HepG2 (cell line): ENCODE data around the gene ARHGAP12. TPM values are rescaled to one million over a fixed set of nuclear protein-coding genes. Genes with fewer than 3 reads are reported as not detected.
A peak's percentile ranks its signal among the peaks of the same experiment; 100 is the strongest.

Experiments used
- AHR ChIP-seq: IDR thresholded peaks from 2 replicates; pipeline ENCODE4 v1.6.1; 2018; ENCODE audit warnings: missing genetic modification reagents, missing compliant biosample characterization
- CBFB ChIP-seq: sonication (generic); formaldehyde crosslinking; IDR thresholded peaks from 2 replicates; pipeline ENCODE4 v1.4.0; 2020; ENCODE audit warnings: missing genetic modification reagents
- GFI1 ChIP-seq: sonication (generic); formaldehyde crosslinking; IDR thresholded peaks from 2 replicates; pipeline ENCODE4 v1.5.0; 2020; ENCODE audit warnings: missing genetic modification reagents, mild to moderate bottlenecking, borderline replicate concordance
- HMGXB3 ChIP-seq: sonication (generic); formaldehyde crosslinking; IDR thresholded peaks from 2 replicates; pipeline ENCODE4 v1.4.0; 2020; ENCODE audit warnings: missing genetic modification reagents, borderline replicate concordance
- MTERF4 ChIP-seq: sonication (generic); formaldehyde crosslinking; IDR thresholded peaks from 2 replicates; pipeline ENCODE4 v1.8.0; 2023; ENCODE audit warnings: mild to moderate bottlenecking, missing genetic modification reagents
- ZFY ChIP-seq: sonication (generic); formaldehyde crosslinking; IDR thresholded peaks from 2 replicates; pipeline ENCODE4 v1.4.0; 2020; ENCODE audit warnings: missing genetic modification reagents
- ZNF354B ChIP-seq: sonication (generic); formaldehyde crosslinking; IDR thresholded peaks from 2 replicates; pipeline ENCODE4 v1.8.0; 2022; ENCODE audit warnings: mild to moderate bottlenecking, missing genetic modification reagents
- ZNF547 ChIP-seq: sonication (generic); formaldehyde crosslinking; IDR thresholded peaks from 2 replicates; pipeline ENCODE4 v1.5.1; 2020; ENCODE audit warnings: mild to moderate bottlenecking, missing genetic modification reagents
- polyA plus RNA-seq, 8 experiments: library from polyadenylated mRNA; depleted of rRNA in 3 of 8; stranded (reverse) in 7 of 8; unstranded in 1 of 8; fragments of >200 nt; fragmentation: Illumina TruSeq in 4 of 8; extraction: Trizol in 4 of 8; gene quantifications; 2 replicates each; pipeline versions ENCODE4 v1.2.1 to v1.2.3, GENCODE V29; 2011 to 2016; ENCODE audit warnings: low read depth in 4 of 8, missing spikeins in 1 of 8, mixed read lengths in 1 of 8; ENCODE audit not compliant: insufficient read depth in 1 of 8
- total RNA-seq, 5 experiments: library from RNA; depleted of rRNA; stranded (reverse); fragments of >200 nt; fragmentation: Illumina TruSeq; extraction: Trizol; gene quantifications; 2 replicates each; pipeline ENCODE4 v1.2.3, GENCODE V29; 2016; ENCODE audit warnings: low read depth in 1 of 5
- TF ChIP-seq, protein P1 (sequence below): sonication (generic); formaldehyde crosslinking; IDR thresholded peaks from 2 replicates; pipeline ENCODE4 v1.4.0; 2020; ENCODE audit warnings: low read depth, mild to moderate bottlenecking, missing genetic modification reagents
- TF ChIP-seq, protein P2 (sequence below): sonication (generic); formaldehyde crosslinking; IDR thresholded peaks from 2 replicates; pipeline ENCODE4 v1.8.0; 2022; ENCODE audit warnings: mild to moderate bottlenecking, missing genetic modification reagents; ENCODE audit not compliant: insufficient replicate concordance
- TF ChIP-seq, protein P3 (sequence below): sonication (generic); formaldehyde crosslinking; IDR thresholded peaks from 2 replicates; pipeline ENCODE4 v1.4.0; 2020; ENCODE audit warnings: mild to moderate bottlenecking, missing genetic modification reagents
- TF ChIP-seq, protein P4 (sequence below): sonication (generic); formaldehyde crosslinking; IDR thresholded peaks from 2 replicates; pipeline ENCODE4 v1.4.0; 2020; ENCODE audit warnings: missing genetic modification reagents

ARHGAP12 gene
- total and polyA plus RNA-seq, 2 of the 13 experiments (the other 11 are each of a cell fraction or from before 2014, with no cell fraction given) = 25.0 to 54.6 TPM

DNA sequence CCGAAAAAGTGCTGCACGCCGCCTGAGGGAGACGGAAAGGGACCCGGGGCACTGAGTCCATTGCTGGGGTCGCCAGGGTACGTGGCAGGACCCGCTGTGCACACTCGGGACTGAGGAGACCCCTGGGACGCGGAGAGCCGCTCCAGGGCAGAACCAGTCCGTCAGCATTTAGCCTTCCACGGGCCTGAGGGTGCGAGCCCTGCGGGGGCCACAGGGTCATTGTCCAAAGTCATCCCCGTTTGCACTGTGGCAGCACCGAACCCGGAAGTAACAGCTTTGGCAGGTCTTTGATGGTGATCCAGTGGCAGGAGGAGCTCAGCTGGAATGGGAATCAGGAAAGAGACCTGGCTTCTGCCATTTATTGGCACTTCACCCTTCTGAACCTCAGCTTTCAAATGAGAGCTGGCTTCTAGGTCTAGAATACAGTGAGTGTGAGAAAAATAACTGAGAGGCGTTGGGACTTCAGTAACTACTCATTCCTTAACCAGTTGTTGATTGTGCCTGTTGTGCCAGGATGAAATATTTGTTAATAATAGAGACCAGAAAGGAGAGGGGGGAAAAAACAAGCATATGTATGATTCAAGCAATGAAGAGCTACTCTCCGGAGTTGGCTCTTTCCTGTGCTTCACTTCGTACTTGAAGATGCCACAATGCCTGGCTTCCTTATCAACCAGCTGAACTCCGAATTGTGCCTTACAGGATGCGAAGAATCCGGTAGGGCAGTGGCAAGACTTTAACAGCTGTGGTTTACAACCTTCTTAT, 811 bp upstream of the ARHGAP12 start (continued):
- TF ChIP-seq AHR (CRISPR knock-in tag) (no peak), MTERF4 (no peak), ZNF547 (CRISPR knock-in tag) (no peak), ZFY (CRISPR knock-in tag) (no peak), ZNF354B (CRISPR knock-in tag) (no peak; the same call in 1 of the 2 replicates), GFI1 (CRISPR knock-in tag) (no peak), CBFB (CRISPR knock-in tag) (peak; percentile 45; the same call in 1 of the 2 replicates), HMGXB3 (CRISPR knock-in tag) (no peak)
- TF ChIP-seq, protein P1, sequence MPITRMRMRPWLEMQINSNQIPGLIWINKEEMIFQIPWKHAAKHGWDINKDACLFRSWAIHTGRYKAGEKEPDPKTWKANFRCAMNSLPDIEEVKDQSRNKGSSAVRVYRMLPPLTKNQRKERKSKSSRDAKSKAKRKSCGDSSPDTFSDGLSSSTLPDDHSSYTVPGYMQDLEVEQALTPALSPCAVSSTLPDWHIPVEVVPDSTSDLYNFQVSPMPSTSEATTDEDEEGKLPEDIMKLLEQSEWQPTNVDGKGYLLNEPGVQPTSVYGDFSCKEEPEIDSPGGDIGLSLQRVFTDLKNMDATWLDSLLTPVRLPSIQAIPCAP (CRISPR knock-in tag) = no peak
- TF ChIP-seq, protein P2, sequence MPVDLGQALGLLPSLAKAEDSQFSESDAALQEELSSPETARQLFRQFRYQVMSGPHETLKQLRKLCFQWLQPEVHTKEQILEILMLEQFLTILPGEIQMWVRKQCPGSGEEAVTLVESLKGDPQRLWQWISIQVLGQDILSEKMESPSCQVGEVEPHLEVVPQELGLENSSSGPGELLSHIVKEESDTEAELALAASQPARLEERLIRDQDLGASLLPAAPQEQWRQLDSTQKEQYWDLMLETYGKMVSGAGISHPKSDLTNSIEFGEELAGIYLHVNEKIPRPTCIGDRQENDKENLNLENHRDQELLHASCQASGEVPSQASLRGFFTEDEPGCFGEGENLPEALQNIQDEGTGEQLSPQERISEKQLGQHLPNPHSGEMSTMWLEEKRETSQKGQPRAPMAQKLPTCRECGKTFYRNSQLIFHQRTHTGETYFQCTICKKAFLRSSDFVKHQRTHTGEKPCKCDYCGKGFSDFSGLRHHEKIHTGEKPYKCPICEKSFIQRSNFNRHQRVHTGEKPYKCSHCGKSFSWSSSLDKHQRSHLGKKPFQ (CRISPR knock-in tag) = peak; percentile 73
- TF ChIP-seq, protein P3, sequence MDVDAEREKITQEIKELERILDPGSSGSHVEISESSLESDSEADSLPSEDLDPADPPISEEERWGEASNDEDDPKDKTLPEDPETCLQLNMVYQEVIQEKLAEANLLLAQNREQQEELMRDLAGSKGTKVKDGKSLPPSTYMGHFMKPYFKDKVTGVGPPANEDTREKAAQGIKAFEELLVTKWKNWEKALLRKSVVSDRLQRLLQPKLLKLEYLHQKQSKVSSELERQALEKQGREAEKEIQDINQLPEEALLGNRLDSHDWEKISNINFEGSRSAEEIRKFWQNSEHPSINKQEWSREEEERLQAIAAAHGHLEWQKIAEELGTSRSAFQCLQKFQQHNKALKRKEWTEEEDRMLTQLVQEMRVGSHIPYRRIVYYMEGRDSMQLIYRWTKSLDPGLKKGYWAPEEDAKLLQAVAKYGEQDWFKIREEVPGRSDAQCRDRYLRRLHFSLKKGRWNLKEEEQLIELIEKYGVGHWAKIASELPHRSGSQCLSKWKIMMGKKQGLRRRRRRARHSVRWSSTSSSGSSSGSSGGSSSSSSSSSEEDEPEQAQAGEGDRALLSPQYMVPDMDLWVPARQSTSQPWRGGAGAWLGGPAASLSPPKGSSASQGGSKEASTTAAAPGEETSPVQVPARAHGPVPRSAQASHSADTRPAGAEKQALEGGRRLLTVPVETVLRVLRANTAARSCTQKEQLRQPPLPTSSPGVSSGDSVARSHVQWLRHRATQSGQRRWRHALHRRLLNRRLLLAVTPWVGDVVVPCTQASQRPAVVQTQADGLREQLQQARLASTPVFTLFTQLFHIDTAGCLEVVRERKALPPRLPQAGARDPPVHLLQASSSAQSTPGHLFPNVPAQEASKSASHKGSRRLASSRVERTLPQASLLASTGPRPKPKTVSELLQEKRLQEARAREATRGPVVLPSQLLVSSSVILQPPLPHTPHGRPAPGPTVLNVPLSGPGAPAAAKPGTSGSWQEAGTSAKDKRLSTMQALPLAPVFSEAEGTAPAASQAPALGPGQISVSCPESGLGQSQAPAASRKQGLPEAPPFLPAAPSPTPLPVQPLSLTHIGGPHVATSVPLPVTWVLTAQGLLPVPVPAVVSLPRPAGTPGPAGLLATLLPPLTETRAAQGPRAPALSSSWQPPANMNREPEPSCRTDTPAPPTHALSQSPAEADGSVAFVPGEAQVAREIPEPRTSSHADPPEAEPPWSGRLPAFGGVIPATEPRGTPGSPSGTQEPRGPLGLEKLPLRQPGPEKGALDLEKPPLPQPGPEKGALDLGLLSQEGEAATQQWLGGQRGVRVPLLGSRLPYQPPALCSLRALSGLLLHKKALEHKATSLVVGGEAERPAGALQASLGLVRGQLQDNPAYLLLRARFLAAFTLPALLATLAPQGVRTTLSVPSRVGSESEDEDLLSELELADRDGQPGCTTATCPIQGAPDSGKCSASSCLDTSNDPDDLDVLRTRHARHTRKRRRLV (CRISPR knock-in tag) = no peak
- TF ChIP-seq, protein P4, sequence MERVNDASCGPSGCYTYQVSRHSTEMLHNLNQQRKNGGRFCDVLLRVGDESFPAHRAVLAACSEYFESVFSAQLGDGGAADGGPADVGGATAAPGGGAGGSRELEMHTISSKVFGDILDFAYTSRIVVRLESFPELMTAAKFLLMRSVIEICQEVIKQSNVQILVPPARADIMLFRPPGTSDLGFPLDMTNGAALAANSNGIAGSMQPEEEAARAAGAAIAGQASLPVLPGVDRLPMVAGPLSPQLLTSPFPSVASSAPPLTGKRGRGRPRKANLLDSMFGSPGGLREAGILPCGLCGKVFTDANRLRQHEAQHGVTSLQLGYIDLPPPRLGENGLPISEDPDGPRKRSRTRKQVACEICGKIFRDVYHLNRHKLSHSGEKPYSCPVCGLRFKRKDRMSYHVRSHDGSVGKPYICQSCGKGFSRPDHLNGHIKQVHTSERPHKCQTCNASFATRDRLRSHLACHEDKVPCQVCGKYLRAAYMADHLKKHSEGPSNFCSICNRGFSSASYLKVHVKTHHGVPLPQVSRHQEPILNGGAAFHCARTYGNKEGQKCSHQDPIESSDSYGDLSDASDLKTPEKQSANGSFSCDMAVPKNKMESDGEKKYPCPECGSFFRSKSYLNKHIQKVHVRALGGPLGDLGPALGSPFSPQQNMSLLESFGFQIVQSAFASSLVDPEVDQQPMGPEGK (CRISPR knock-in tag) = peak; percentile 70
